NCI-H345 treated with DMSO at 0.1 percent for 48 hours (cell line): ENCODE measurements around the gene PLP2.

Experiments
- DNase-seq: peaks from one replicate; lab custom pipeline; 2025; ENCODE audit not compliant: unreplicated experiment; lab: John Stamatoyannopoulos, UW

The PLP2 gene

DNA sequence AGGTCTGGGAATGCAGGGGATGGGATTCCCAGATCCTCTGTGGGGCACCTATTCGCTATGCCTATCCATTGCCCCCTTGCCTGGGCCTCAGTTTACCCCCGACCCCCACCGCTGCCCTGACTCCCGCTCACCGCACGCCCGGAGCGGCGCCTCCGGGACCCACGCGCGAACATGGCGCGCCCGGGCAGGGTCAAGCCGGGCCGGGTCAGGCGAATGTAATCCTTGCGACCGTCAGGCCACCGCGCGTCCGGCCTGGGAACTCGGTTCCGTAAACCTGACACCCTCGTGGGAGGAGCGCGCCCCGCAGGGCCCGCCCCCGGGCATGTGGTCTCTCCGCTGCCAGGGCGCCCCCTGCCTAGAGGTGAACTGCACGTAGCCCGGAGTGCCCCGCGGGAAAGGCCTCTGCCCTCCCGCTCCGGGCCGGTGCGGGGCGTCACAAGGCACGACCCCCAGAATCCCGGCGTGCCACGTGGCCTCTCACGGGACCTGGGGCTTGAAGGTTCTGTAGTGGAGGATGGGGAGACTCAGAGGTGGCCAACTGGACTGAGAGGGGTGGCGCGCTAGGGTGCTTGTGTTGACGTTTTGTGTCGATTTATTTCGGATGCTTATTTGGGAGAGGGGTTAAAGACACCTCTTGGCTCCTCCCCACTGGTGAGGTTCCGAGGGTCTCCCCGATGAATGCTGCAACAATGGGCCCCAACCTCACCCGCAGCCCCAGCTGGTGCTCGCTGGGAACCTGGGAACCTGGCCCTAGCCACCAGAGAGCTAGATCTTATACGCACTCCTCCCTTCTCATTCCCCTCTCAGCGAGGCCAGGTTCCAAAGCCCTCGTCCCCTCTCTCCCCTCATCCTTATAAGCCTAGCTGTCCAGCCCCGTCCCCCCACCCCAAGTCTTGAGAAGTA, 14.7 kb downstream of the PLP2 start, which contains the start of gene PRICKLE3:
TSS of gene PRICKLE3 (minus strand) at position 249 of the 903 bp plus-strand sequence. CDS start at position 173, 76 bp downstream.
- DNase-seq, result peak; percentile 13

DNA sequence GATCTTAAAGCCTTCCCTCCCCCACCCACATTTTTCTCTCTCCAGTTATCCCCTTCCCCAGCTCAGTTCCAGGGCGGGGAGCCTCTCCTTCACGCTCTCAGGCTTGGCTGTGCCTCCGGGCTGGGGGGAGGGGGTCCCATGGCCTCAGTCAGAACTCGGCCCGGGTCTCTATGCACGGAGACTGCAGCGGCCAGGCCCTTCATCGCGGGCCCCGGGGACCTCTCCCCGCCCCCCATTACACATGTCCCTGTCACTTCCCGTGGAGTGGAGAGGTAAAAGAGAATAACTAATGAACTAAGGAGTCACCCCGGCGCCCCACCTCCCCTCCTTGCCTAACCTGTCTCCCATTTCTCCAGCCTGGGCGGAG, 15.3 kb downstream of the PLP2 start:
- no peak for DNase-seq

DNA sequence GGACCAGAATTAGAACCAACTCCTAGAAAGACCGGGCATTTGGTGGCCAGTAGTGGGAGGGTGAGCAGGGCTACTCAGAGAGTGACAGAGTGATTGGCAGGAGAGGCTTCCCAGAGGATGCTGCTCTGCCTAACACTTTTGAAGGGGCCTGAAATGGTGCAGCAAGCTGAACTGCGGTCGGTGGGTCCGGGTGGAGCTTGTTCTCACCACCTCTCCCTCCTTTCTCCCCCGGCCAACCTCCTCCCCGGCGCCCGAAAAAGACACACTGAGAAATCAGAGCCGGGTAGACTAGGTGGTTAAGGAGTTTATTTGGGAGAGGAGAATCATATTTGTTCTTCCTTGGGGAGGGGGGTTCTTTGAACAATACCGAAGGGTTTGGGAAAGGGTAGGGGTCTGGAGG, 15.8 kb downstream of the PLP2 start:
- no peak for DNase-seq

DNA sequence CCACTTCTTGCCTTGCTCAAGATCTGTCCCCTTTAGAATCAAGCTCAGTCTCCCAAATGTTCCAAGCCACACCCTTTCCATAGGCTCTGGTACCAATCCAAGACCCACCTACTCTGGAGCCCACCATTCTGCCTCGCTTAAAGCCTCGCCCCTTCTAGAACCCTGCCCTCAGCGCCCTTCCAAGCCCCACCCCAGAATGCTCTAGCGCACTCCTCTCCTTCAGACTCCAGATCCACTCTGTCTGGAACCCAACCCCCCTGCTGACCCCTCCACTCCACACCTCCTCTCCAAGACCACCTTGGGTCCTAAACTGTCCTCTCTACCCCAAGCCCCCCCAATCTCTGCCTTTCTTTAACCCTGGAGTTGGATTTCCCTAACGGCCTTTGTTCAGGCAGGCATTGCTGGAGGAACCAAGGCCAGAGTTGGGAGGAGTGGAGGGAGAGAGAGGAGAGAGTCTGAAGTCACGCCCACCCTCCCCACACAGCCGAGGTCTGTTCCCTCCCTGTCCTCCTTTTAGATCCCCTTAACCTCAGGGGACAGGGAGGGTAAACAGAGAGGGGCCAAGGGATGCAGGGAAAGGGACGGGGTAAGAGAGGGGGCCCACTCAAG, 16.9 kb downstream of the PLP2 start:
- no peak for DNase-seq

DNA sequence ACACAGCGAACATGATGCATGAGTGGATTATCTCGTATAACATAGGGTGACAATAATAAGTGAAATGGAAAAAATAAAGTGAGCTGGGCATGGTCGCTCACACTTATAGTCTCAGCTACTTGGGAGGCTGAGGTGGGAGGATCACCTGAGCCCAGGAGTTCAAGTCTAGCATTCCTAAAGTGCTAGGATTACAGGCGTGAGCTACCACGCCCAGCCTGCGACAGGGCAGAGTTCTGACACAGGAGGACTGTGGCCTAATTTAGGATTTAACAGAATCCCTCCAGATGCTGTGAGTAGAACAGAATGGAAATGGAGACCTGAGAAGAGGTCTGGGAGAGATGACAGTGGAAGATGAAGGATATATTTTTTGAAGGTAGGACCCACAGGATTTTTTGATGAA, 17.9 kb downstream of the PLP2 start:
- no peak for DNase-seq

DNA sequence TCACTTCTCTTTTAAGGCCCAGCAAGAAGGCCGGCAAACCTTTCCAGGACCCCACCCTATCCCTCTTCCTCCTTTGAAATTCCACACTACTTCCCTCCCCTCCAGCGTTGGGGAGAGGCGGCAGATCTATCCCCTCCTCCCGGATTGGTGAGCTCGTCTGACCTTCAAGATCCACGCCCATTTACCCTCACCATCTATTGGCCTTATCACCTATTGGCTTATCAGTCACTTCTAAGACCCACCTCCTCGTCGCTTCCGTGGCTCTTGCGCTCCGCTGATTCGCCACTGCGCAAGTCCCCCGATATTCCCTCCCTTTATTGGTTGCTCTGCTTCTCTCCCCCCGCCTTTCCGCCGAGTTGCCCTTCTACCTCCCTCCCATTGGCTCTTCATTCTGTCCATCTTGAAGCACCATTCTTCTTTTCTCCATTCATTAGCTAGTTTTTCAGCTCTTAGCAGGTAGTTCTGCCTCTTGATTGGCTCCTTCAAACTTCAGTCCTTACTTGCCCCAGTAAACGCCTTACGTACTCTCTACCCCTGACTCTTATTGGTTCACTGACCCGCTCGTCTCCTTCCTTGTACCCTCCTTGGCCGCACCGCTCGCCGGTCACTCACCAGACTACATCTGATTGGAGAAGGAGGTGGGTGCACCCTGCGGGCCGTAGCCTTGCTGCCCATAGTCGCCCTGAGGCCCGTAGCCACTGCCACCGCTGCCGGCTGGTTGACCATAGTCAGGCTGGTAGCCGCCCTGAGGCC, 19.3 kb downstream of the PLP2 start:
- peak; percentile 100 for DNase-seq

DNA sequence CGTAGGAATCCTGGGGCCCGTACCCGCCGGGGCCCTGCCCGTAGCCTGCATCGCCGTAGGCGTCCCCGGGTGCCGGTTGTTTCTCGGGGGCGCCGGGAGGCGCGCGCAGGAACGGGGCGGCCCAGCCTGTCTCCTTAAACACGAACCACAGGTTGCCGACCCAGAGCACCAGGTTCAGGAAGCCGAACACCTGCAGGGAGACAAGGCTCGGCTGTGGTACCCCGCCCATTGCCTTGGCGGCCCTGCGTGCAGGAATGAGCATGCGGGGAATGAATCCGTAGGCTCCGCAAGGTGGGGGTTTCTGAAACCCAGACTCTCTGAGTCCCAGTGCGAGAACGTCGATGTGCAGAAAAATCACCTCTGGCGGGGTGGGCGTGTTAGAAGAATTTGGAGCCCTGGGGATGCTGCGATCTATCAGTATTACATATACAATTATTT, 19.9 kb downstream of the PLP2 start:
- DNase-seq, result peak; percentile 29

DNA sequence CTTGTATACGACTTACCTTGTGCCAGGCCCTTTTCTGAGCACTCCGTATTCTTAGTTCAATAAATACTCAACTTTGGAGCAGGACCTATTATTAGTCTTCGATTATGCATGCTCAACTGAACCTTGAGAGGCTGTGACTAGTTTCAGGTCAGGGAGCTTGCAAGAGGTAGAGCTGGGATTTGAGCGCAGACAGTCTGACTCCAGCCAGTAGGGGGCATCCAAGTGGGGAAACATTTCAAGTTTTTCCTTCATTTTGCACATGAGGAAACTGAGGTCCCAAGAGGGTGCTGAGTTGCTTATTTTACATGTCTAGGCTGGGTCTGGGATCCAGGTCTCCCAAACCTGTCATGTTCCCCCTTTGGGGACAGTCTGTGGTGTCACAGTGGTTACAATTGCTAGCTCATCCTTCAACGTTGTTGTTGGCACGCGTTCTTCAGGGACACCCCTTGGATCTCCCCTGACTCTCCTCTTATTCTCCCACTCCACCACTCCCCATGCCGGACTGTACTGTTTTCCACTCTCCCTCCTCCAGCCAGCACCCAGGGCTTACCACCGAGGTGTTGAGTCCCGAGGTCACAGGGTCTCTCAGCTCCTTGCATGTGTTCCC, 21.1 kb downstream of the PLP2 start:
- peak; percentile 1 for DNase-seq

DNA sequence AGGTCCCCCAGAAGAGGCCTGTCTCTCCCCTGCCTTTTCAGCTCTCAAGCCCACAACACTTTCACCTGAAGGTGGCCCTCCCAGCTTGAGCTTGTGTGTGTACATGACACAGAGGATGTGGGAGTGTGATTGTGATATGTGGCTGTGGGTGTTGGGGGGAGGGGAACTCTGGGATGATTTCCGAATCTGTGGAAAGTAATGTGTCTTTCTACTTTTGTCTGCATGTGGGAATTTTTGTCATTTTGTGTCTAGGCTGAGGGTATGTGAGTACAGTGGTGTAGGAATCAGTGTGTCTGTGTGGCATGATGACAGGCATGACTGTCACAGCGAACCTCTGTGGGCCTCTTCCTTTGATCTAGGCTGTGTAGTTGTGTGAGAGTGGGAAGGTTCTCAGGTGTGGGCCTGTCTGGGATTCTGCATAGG, 21.9 kb downstream of the PLP2 start:
- no peak for DNase-seq

DNA sequence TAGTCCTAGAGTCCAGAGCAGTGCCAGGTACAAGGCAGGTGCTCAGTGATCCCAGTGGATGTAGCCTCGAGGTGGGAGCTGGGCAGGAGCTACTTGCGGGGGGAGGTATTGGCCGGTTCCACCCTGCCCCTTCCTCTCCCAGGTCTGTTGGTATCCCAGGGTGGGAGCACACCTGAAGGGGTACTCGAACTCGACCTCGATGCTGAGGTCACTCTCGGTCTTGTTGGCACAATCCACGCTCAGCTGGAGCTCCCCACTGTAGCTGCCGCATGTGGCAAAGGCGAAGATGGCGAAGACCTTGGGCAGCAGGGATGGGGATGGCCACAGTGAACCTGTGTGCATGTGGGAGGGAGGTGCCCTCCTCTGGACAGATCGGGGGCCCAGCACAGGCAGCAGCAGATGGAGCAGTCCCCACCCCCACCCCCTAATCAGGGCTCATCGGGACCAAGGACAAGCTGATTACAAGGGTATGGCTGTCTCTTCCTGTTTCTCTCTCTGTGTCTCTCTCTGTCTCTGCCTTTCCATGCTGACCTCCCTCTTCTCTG, 25.9 kb downstream of the PLP2 start:
- no peak for DNase-seq

DNA sequence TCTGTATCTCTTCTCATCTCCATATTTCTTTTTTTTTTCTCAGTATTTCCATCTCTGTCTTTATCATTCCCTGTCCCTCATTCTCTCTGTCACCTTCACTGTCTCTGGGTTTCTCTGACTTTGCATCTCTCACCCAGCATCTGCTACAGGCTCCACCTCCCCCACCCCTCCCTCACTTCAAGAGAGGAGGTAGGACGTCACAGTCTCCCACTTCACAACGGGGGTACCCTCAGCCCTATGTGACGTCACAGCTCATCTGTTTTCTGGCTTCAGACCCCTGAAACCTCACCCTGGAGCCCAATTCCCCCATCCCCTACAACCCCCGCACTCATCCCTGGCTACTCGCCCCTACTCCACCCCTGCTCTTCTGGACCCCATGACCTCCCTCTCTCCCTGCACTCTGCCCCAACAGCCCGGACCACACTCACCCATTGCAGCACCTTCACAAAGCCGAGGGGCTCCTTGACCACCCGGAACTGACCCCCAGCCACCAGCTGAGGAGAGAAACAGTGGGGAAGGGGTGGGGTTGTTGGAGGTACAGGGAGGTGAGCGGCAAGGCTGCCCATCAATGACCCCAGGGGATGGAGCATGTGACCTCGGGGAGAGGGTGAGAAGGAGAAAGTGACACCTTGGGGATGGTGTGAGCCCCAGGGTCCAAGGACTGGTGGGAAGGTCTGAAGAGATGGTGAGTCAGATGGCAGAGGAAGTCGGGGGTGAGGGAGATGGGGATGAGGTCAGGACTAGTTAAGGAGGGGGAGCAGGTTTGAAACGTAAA, 27.0 kb downstream of the PLP2 start:
- no peak for DNase-seq

DNA sequence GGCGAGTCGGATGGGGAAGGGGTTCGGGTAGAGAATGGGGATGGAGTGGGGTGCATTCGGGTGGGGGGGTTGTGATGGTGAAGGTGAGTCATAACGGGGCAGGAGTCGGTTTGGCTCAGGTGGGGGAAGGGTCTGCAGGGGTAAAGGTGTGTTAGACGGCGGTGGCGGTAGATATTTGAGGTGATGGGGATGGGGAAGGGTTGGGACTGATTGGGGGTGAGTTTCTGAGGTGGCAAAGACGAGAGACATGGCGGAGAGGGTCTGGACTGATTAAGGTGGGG, 27.6 kb downstream of the PLP2 start:
- DNase-seq, result no peak

DNA sequence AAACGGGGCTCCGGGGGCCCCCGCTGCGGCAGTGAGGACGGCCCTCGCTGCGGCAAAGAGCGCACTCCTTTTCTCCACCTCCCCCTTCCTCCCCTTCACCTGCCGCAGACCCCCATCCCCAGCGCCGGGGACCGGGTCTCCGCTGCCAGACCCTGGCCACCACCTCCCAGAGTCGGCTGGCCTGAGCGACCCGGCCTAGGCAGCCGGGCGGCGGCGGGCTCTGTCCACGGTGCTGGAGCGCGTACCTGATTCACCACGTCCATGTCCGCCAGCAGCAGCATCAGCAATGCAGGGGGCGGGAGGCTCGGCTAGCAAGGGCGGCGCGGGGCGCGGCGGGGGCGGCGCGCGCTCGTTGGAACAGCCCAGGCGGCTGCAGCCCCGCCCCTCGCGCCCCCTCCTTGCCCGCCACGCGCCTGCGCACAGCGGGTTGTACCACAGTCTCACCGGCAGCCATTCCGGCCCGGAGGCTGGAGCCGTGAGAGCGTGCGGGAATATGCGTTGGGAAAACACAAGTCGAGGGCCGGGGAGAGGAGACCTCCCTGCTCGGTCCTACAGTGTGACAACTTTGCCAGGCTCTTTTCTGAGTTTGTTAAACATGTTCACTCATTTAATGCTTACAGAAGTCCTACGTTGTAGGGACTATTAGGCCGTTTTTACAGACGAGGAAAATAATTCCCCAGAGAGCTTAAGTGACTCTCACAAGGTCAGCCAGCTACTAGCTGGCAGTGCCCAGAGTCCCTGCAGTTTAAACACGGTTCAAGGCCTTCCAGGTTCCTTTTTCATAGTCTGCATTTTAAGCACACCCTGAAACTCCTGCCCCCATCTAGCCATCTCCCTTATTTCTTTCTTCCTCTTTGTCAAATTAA, 28.4 kb downstream of the PLP2 start, which contains the start of gene SYP:
TSS of gene SYP (minus strand) at position 288 of the 866 bp plus-strand sequence. CDS start at position 281, 7 bp downstream.
- DNase-seq, result peak; percentile 75

DNA sequence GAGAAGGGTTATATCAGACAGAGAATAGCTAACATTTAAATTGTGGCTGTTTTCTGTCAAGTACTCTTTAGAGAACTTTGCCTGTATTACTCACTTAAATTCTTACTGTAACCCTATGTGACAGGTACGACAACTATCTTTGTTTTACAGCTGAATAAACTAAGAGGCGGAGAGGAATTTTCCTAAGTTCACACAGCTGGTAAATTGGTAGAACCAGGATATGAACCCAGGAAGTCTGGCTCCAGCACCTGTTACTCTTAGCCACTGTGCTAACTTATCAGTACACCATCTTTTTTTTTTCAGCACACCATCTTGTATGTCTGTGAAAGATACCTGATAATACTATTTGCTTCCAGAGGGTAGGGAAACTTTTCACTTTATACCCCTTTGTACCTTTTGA, 30.3 kb downstream of the PLP2 start:
- no peak for DNase-seq

DNA sequence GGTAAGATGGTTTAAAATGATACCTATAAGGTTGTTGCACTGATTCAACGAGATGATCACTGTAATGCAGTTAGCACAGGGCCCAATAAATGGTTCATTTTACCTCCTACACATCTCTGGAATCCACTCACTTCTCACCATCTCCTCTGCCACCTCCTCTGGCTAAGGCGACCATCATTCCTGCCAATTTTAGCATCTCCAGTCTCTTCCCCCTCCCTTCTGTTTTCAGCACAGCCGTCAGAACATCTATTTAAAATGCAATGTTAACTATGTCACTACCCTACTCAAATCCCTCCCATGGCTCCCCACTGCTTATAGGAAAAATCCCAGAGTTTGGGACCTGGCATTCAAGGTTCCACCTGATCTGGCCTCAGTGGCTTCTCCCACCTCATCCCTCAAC, 31.8 kb downstream of the PLP2 start:
- DNase-seq, result no peak

DNA sequence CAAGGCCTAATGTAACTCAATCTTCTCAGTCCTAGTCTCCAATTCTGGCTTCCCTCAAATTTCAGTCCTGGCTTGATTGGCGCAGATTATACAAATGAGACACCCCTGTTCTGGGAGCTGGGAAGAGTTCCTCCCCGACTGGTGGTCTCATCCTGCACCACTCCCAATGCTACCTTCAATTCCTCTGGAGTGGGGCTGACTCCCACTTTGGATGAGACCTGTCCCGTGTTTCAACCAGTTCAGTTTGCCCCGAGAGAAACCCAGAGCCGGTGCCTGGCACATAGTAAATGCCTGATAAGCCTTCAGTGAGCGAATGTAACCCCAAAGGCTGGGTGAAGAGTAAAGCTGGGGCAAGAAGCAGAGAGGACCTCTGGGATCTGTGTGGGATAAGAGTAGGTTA, 32.3 kb downstream of the PLP2 start:
- DNase-seq, result no peak

DNA sequence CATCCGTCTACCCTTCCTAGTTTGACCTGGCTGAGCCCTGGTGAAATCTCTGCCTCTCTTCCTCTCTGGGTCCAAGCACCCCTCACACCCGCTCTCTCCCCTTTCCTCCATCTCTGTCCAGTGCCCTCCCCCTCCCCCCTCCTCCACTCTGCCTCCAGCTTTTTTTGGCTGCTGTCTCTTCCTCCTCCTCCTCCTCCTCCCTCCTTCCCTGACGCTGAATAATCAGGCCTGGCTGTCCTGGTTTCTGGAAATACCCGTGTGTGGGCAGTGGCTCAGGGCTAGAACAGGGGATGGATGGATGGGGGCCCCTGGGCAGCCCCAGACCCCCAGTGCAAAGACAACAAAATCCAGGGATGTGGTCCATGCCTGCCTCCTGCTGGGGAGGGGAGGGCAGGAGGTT, 33.0 kb downstream of the PLP2 start:
- no peak for DNase-seq

DNA sequence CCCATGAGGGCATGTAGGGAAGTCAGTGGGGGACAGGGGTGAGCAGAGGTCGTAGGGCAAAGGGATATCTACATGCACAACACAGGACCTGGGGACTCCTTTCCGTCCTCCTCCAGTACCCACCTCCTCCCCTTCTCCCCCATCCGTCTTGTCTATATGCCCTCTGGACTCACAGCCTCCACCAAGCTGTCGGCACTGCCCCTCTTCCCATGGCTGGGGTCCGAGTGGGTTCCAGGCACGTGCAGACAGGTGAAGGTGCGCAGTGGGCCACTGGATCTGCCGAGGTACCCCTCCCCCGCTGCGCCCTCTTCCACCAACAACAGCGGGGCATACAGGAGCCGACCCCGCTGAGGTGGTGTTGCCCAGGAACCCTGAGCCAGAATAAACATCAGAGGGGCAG, 33.7 kb downstream of the PLP2 start:
- no peak for DNase-seq

DNA sequence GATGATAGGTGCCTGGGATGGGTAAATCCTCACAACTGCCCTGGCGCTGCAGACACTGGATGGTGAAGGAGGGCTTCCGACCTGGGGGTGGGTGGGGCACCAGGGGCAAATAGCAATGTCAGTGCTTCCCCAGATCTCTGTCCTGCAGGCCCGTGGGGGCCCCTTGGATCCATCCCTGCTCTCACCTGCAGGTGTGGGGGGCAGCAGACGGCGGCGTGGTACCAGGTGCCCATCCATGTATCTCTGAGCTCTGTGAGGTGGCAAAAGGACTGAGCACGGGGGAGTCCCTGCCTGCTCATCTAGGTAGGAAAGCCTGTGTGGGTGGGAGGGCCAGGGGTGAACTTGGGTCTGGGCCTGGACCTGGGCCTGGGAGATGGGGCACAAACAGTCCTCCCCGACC, 34.8 kb downstream of the PLP2 start:
- no peak for DNase-seq
